ENCODE results near the gene BBS2. TPM values are rescaled to one million over a fixed set of nuclear protein-coding genes. Genes with fewer than 3 reads are reported as not detected.

BBS2 gene
- total RNA-seq, 3 donors from 2014 or later (not counting 1 experiment from before 2014, with no cell fraction given): 36.8 to 40.3 (median 38.2) TPM

GRCh38 chr16:56560447-56560846, 40.6 kb upstream of the BBS2 start:
- H3K36me3 ChIP-seq (ENCODE audit: control insufficient read depth, insufficient read depth, low read length): no peaks in the 10 kb centered on the region
- no peaks in the 10 kb centered on the region for H3K36me3 Mint-ChIP-seq
- no peak overlapping the region for H3K4me3 Mint-ChIP-seq
- ATAC-seq: no peak
- H3K9me3 ChIP-seq (ENCODE audit: control insufficient read depth, insufficient read depth, low read length): no peaks in the 10 kb centered on the region
- H3K27me3 Mint-ChIP-seq (ENCODE audit: low read depth in 2 of 2): peaks cover 21 to 26% of the 10 kb centered on the region in 2 donors
- H3K27me3 ChIP-seq (ENCODE audit: control insufficient read depth, insufficient read depth, low read length): no peaks in the 10 kb centered on the region
- no peak for DNase-seq
- no peaks in the 10 kb centered on the region for H3K4me1 ChIP-seq (ENCODE audit: control insufficient read depth, insufficient read depth, low read length)
- no peak overlapping the region for H3K27ac Mint-ChIP-seq
- H3K9me3 Mint-ChIP-seq: no peaks in the 10 kb centered on the region
- WGBS (ENCODE audit: insufficient coverage): 95% methylated on average over 1 of the region's 1 CpG
- H3K4me3 ChIP-seq (ENCODE audit: low read length): no peak overlapping the region
- H3K4me1 Mint-ChIP-seq: peaks cover 0 to 3% of the 10 kb centered on the region in 2 donors
- TF ChIP-seq CTCF (IDR thresholded peaks at IDR 0.05): no peak
- no peak overlapping the region for H3K27ac ChIP-seq (ENCODE audit: low read length)
- intact Hi-C loops (cut with micrococcal nuclease): no loop called here

GRCh38 chr16:56559109-56559508, 39.3 kb upstream of the BBS2 start:
- Histone ChIP-seq H3K36me3 (ENCODE audit: control insufficient read depth, insufficient read depth, low read length) (no peaks in the 10 kb centered on the region), H3K4me3 (ENCODE audit: low read length) (no peak overlapping the region), H3K27me3 (ENCODE audit: control insufficient read depth, insufficient read depth, low read length) (no peaks in the 10 kb centered on the region), H3K4me1 (ENCODE audit: control insufficient read depth, insufficient read depth, low read length) (no peaks in the 10 kb centered on the region), H3K9me3 (ENCODE audit: control insufficient read depth, insufficient read depth, low read length) (no peaks in the 10 kb centered on the region), H3K27ac (ENCODE audit: low read length) (no peak overlapping the region)
- Mint-ChIP-seq H3K27ac (no peak overlapping the region), H3K4me3 (no peak overlapping the region), H3K9me3 (no peaks in the 10 kb centered on the region), H3K27me3 (ENCODE audit: low read depth in 2 of 2) (peaks cover 21 to 37% of the 10 kb centered on the region in 2 donors), H3K4me1 (peaks cover 0 to 3% of the 10 kb centered on the region in 2 donors), H3K36me3 (no peaks in the 10 kb centered on the region)
- 88% methylated on average over 3 of the region's 4 CpGs for WGBS (ENCODE audit: insufficient coverage)
- no peak for DNase-seq
- intact Hi-C loops (cut with micrococcal nuclease): no loop called here
- no peak for ATAC-seq
- no peak for TF ChIP-seq CTCF (IDR thresholded peaks at IDR 0.05)

- intact Hi-C loops (cut with micrococcal nuclease): no loop called here
- WGBS (ENCODE audit: insufficient coverage): 81% methylated on average over 8 of the region's 8 CpGs
- H3K4me1 ChIP-seq (ENCODE audit: control insufficient read depth, insufficient read depth, low read length): no peaks in the 10 kb centered on the region
- no peak overlapping the region for H3K4me3 ChIP-seq (ENCODE audit: low read length)
- TF ChIP-seq CTCF (IDR thresholded peaks at IDR 0.05): no peak
- no peak overlapping the region for H3K4me3 Mint-ChIP-seq
- H3K9me3 ChIP-seq (ENCODE audit: control insufficient read depth, insufficient read depth, low read length): no peaks in the 10 kb centered on the region
- H3K27me3 ChIP-seq (ENCODE audit: control insufficient read depth, insufficient read depth, low read length): no peaks in the 10 kb centered on the region
- H3K36me3 Mint-ChIP-seq: no peaks in the 10 kb centered on the region
- no peak for ATAC-seq
- no peak overlapping the region for H3K27ac ChIP-seq (ENCODE audit: low read length)
- peaks cover 25 to 37% of the 10 kb centered on the region in 2 donors for H3K27me3 Mint-ChIP-seq (ENCODE audit: low read depth in 2 of 2)
- H3K4me1 Mint-ChIP-seq: peaks cover 0 to 3% of the 10 kb centered on the region in 2 donors
- no peaks in the 10 kb centered on the region for H3K36me3 ChIP-seq (ENCODE audit: control insufficient read depth, insufficient read depth, low read length)
- H3K27ac Mint-ChIP-seq: no peak overlapping the region
- no peak for DNase-seq
- no peaks in the 10 kb centered on the region for H3K9me3 Mint-ChIP-seq
Observed at GRCh38 chr16:56558024-56558747, 38.4 kb upstream of the BBS2 start.

GRCh38 chr16:56554441-56554840, 34.6 kb upstream of the BBS2 start:
- H3K27ac Mint-ChIP-seq: no peak overlapping the region
- no peak overlapping the region for H3K4me3 Mint-ChIP-seq
- no peaks in the 10 kb centered on the region for H3K9me3 ChIP-seq (ENCODE audit: control insufficient read depth, insufficient read depth, low read length)
- no peaks in the 10 kb centered on the region for H3K4me1 ChIP-seq (ENCODE audit: control insufficient read depth, insufficient read depth, low read length)
- no peaks in the 10 kb centered on the region for H3K4me1 Mint-ChIP-seq
- H3K27me3 Mint-ChIP-seq (ENCODE audit: low read depth in 2 of 2): peaks cover 22 to 39% of the 10 kb centered on the region in 2 donors
- no peaks in the 10 kb centered on the region for H3K36me3 Mint-ChIP-seq
- H3K27me3 ChIP-seq (ENCODE audit: control insufficient read depth, insufficient read depth, low read length): no peaks in the 10 kb centered on the region
- 87% methylated on average over 10 of the region's 10 CpGs for WGBS (ENCODE audit: insufficient coverage)
- intact Hi-C loops (cut with micrococcal nuclease): no loop called here
- no peaks in the 10 kb centered on the region for H3K36me3 ChIP-seq (ENCODE audit: control insufficient read depth, insufficient read depth, low read length)
- TF ChIP-seq CTCF (IDR thresholded peaks at IDR 0.05): no peak
- ATAC-seq (no peak), DNase-seq (no peak)
- no peak overlapping the region for H3K4me3 ChIP-seq (ENCODE audit: low read length)
- no peak overlapping the region for H3K27ac ChIP-seq (ENCODE audit: low read length)
- no peaks in the 10 kb centered on the region for H3K9me3 Mint-ChIP-seq

All from natural killer cell (primary cell).